Choroid plexus epithelial cell (primary cell): ENCODE measurements around the gene THRAP3.

Source experiments
- DNase-seq: peaks from one replicate; pipeline ENCODE4 v3.0.0-alpha.2; 2010; ENCODE audit warnings: low read depth
- H3K4me3 ChIP-seq: 2 replicates; pipeline ENCODE4 v1.5.1; 2011; ENCODE audit warnings: low read depth, mild to moderate bottlenecking, control low read depth, low read length, moderate library complexity
- CTCF ChIP-seq: conservative IDR thresholded peaks from 2 replicates; pipeline ENCODE4 v1.5.1; 2011; ENCODE audit warnings: low read depth, mild to moderate bottlenecking, control low read depth, inconsistent platforms, low read length, moderate library complexity

Gene THRAP3

GRCh38 chr1:36199934-36200741 lies 24.1 kb upstream of the THRAP3 start:
- H3K4me3 ChIP-seq: no peak overlapping the region
- no peak for TF ChIP-seq CTCF
- peak; percentile 44 for DNase-seq

GRCh38 chr1:36203027-36203553 lies 21.2 kb upstream of the THRAP3 start:
- H3K4me3 ChIP-seq: no peak overlapping the region
- TF ChIP-seq CTCF: no peak
- DNase-seq: no peak

GRCh38 chr1:36203554-36204346 lies 20.5 kb upstream of the THRAP3 start:
- DNase-seq: peak; percentile 48
- H3K4me3 ChIP-seq: no peak overlapping the region
- no peak for TF ChIP-seq CTCF

GRCh38 chr1:36204347-36204909 lies 19.8 kb upstream of the THRAP3 start:
- no peak for DNase-seq

GRCh38 chr1:36206323-36206858 lies 17.9 kb upstream of the THRAP3 start:
- DNase-seq: no peak
- TF ChIP-seq CTCF: no peak
- no peak overlapping the region for H3K4me3 ChIP-seq

More at GRCh38 chr1:36204347-36204909, 19.8 kb upstream of the THRAP3 start:
- H3K4me3 ChIP-seq: no peak overlapping the region
- no peak for TF ChIP-seq CTCF

- DNase-seq: peak; percentile 72
- no peak overlapping the region for H3K4me3 ChIP-seq
- TF ChIP-seq CTCF: no peak
These were observed 16.9 kb upstream of the THRAP3 start for GRCh38 chr1:36207339-36207738.
